GM19023 (cell line): ENCODE results near the gene DLST.

Source experiments
- ATAC-seq: cut with Tn5 transposase; IDR thresholded peaks from one replicate; pipeline ENCODE4 v1.9.1; 2021; ENCODE audit warnings: mild to moderate bottlenecking, moderate library complexity; ENCODE audit not compliant: unreplicated experiment

The DLST gene

DNA sequence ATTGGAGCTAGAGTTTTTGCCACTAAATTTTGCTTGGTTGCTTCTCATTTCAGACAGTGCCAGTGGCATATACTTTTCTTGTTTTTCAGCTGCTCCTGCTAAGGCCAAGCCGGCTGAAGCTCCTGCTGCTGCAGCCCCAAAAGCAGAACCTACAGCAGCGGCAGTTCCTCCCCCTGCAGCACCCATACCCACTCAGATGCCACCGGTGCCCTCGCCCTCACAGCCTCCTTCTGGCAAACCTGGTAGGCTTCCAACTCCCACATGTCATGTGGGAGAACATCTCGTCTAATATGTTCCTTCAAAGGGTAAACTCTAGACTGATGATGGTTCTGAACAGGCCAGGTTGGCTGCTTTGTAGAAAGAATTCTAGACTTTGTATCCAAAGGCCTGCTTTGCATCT is 11.0 kb downstream of the DLST start:
- ATAC-seq = no peak

DNA sequence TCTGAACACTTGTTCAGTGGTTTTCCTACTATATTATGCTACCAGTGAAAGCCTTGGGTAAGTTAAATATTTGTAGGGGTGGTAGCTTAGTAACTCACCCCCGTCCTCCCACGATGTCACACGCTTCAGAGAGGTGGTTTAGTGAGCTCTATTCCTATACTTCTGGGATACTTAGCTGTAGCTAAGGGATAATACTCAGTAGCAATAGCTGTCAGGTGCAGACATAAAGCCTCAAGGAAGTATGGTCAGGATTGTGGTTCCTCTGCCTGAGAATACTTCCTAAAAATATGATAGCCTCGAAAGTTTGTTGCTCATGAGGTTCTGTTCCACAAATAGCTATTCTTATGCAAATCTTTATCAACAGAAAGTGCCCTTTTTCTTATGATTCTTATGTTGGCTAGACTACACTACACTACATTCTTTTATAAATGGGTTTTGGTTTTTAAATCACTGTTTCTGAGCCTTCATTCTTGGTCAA is 11.9 kb downstream of the DLST start:
- peak; percentile 60 for ATAC-seq

DNA sequence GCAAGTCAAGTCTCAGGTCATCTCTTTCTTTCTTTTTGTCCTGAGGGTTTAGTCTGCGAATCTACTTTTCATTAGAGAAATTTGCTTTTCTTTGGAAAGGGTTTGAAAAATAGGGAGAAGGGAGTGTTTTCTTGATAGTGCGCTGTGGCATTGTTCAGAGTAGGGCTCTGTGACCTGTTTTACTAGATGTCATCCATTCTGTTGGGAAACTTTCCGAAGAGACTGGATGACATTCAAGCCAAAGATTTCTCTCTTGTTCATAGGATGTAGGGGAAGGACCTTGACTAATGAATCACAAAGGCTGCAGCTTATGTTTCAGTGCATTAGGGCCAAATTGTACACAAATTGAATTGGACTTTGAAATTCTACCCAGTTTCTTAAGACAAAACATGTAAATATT is 14.7 kb downstream of the DLST start:
- no peak for ATAC-seq

DNA sequence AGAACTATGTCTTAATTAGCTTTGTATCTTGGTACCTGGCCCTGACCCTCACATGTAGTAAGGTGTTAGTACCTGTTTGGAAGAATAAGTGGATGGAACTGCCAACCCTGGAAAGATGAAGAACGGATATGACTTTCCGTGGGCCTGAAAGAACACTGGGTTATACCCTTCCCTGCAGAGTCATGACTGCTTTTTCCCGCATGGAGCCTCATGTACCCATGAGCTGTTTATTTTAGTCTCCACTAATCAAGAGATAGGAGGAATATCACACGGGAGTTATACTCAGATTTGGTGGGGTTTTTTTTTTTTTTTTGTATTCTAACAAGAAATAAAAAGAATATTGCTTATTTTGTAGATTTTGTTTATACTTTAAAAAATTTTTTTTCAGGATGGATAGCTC is 15.9 kb downstream of the DLST start:
- no peak for ATAC-seq

DNA sequence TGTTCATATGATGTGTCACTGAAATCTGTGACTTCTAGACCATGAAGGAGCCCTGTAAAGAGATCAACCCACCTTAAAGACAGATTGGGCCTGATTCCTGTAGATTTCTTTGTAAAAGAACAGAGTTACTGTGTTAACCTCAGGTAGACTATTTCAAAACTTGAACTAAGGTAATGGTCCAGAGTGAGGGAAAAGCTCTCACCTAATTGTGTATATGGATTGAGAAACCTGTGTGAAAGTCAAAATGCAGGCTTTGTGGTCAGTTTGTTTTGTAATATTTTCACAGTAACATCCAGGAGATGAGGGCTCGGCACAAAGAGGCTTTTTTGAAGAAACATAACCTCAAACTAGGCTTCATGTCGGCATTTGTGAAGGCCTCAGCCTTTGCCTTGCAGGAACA is 16.4 kb downstream of the DLST start:
- ATAC-seq = no peak

DNA sequence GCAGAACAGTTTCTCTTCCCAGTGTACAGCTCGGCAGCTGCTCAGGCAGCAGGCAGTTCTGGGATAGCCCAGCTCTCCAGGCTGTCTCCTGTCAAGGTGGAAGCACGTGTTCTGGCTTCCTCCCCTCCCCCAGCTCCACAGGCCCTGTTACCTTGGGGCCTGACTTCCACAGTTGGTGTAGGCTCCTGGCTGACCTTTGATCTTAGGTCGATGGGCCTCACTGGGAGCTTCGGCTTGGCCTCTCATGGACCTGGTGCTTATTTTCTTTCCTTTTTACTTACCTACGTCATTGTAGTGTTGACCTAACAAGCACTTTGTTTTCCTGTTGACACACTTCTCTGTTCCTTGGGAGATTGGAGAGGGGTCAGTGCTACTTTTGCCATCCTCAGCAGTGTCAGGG is 17.0 kb downstream of the DLST start:
- no peak for ATAC-seq

DNA sequence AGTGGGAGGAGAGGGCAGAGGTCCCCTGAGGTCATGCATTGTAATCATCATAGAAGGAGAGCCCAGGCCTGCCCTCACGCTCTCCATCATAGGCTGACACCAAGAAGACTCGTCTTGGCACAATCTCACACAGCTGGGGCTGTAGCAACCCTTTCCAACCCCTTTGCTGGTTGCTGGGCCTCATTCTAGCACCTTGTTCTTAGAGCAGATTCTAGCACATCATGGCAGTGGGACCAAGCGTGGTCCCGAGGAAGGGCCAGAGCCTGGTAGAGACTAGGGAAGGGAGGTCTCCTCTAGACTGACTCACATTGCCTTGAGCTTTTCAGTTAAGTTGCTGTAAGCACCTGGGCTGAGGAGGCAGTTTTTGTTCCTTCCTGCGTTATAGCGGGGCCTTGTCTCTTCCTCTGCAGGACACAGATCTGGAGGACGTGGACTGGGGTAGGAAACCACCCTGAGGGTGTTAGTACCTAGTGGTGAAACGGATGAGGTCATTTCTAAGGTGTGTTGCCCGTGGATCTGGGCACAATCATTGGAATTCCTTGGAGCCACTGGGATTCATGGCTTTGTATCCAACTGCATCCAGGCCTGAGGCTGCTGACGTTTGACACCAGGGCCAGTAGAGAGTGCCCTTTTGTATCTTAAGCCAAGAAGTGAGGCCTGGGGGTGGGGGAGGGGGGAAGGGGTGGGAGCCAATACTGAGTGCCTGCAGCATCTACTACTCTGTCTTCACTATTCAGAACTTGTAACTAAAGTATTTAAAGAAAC is 21.4 kb downstream of the DLST start:
- no peak for ATAC-seq

DNA sequence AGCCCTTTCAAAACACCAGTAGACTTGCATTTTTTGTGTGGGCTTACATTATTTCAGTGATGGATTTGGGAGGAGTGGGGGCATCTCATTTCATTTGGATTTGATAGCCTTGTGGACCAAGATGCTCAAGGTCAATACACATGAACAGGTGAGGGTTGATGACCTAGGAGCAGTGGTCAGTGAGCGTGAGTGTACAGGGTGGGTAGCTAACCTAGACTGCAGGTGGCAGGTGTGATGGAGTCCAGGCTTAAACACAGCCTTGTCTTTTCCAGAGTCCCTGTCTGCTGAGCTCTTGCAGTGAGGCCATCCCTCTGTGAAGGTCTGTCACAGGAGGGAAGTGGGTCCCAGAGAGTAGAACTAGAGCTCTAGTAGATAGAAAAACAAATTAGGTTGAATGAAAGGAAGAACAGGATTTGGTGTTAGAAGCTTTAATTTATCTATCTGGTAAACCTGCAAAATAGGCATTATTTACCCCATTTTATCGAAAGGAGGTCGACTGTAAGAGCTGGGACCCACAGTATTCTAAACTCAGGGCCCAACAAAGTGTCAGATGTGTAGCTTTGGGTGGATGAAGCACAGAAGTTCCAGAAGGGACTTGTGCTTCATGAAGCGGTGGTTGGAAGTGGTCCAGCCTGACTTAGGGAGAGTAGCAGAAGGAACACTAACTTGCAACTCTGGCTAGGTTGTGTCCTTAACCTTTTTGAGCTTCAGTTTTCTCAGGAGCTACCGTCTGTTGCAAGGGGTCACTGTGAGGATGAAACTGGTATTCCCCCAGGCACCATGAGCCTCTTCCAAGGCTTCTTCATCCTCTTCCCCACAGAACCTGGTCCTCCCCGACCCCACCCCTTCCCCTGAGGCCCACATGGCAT is 23.2 kb downstream of the DLST start:
- no peak for ATAC-seq

DNA sequence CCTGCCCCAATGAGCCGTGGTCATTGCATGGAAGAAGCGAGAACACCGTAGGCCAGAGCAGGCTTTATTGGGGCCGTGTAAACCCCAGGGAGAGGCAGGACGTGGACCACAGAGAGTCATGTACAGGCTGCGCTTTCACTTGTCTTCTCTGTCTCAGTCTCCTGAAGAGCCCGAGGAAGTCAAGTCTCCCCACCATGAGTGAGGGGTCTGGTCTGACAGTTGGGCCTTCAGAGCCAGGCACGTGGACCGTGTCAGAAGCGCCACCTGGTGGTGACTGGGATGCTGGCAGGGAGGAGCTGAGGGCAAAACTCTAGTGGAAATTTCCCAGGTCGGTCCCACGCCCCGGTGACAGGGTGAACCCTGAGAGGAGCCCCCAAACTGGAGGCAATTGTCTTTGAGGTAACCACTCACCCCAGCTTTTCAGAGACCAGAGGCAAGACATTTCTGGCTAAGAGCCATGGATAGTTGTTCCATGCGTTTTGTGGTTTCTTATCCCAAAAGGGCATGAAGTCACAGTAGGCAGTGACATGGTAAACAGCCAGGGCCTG is 24.0 kb downstream of the DLST start:
- no peak for ATAC-seq

DNA sequence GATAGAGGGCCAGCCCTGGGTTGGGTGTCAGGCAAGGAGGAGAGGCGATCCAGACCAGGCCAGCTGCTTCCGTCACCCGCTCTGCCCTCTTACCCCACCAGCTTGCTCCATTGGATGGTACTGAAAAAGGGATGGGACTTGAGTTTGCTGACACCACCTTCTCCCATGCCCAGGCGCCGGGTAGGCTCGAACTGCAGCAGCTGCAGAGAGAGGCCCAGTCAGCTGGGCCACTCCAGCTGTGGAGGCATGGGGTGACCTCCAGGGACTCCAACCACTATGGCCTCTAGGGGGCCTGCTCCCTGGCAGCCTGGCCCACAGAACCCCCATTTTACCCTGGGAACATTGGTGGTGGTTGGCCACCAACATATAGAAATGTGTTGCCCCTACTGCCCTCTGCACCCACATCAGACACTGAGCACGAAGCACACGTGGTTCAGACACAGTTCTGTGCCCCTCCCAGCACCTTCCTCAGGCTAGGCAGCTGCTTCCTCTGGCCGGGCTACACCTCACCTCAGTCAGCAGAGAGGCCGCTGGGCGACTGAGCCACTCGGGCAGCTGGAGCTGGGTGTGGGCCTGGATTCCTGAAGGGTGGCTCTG is 25.3 kb downstream of the DLST start:
- ATAC-seq = no peak

DNA sequence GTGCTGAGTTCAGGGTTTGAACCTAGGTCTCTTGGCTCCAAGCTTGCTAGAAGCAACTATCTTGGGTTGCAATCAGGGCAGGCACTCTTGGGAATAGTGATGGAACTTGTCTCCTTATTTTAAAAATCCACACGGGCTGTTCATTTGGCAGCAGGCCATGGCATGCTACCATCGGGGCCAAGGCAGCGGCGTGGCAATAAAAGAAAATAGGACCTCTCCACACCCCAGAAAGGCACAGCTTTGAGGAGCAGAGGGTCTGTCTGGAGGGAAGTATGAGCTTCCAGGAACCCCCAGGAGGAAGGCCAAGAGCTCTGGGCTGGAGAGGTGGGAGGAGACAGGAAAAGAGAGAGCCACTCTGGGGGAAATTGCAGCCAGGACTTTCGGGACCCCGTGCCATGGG is 26.0 kb downstream of the DLST start:
- ATAC-seq = no peak

DNA sequence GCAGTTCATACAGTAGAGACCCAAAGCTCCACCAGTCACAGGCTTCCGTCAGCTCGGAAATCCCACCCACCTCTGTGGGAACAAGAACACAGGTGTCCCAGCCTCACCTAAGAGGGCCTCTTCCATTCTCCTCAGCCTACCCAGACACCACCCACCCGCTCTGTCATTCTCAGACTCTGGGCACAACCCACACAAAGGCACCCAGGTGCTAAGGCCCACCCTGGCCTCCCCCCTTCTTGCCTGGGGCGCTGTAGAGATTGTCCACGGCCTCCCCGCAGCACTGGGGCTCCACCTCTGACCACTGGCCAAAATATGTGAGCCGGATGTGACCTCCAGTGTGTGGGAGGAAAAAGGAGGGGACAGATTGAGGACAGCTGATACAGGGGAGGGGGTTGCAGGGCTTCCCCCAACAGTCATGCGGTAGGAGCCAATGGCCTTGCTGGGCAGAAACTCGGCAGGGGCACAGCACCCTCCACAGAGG is 27.2 kb downstream of the DLST start:
- no peak for ATAC-seq

DNA sequence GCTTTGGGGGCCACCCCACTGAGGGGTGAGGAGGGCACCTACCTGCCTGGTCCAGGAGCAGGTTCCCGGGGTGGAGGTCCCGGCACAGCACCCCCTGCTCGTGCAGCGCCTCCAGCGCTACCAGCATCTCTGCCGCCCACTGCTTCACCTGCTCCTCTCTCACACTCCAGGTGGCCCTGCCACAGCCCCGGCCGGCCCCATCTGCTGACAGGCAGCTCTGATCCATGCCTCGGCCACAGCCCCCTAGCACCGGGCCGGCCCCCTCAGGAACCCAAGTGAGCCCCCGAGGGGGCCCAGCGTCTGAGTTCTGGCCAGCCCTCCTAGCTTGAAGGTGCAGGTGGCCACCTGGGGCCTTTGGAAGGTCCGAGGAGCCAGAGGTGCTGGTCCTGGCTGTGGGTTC is 27.8 kb downstream of the DLST start:
- no peak for ATAC-seq

DNA sequence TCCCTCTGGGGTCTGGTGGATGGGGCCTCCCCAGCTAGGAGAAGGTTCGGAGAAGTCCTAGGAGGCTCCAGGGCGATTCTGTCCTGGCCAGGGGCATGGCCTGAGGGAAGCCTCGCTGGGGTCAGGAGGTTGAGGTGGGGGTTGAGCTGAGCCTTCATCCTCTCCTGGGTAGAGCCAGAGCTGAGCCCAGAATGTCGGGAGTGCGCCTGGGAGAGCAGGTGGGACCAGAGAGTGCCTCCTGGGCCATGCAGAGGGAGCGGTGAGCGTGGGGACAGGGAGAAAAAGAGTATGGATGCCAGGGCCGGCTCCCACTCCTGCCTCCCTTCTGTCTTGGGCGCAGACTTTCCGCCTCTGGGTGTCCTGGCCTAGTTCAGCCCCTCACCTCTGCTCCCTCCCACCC is 28.2 kb downstream of the DLST start:
- ATAC-seq = no peak

DNA sequence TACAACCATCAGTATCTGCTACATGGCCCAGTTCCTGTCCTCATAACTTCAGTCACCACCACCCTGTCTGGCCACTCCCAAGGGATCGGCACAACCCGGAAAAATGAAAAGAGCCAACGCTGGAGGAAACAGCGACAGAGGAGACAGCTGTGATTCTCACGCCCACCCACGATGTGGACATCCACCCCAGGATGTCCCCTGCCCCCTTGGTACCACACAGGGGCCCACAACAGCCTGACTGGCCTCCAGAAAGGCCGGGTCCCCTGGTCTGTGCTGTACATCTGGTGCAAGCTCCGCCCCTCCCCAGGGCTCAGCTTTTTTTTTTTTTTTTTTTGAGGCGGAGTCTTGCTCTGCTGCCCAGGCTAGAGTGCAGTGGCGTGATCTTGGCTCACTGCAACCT is 28.8 kb downstream of the DLST start:
- no peak for ATAC-seq

DNA sequence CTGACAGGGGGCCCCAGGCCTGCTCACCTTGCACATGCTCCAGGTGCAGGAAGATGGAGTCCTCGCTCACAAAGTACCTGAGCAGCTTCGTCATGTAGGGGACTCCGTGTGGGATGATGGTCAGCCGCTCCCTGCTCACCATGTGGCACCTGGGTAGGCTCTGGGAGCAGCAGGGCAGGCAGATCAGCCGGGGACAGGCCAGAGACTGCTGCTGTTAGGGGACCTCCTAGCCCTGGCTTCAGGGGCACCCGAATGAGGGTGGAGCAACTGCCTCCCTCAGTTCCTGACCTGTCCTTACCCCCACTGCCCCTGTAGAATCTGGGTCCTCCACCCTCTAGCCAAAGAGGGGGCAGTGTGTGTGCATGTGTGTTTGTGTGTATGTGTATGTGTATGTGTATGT is 29.5 kb downstream of the DLST start:
- ATAC-seq = no peak

DNA sequence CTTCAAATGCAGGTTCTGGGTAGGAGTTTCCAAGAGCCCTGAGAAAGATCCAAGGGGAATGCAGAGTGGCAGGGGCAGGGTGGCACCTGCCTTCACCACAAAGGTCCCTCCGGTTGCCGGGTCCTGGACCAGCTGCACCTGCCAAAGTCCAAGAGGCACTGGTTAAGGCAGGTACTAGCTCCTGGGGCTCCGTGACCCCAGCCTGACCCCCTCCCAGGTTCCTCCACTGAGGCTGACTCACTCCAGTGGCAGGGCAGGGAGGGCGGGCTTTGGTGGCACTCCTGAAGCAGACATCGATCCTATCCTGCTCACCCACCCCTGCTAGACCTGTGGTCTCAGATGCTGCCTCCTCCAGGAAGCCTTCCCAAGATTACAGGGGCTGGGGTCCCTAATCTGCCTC is 30.0 kb downstream of the DLST start:
- ATAC-seq = no peak

DNA sequence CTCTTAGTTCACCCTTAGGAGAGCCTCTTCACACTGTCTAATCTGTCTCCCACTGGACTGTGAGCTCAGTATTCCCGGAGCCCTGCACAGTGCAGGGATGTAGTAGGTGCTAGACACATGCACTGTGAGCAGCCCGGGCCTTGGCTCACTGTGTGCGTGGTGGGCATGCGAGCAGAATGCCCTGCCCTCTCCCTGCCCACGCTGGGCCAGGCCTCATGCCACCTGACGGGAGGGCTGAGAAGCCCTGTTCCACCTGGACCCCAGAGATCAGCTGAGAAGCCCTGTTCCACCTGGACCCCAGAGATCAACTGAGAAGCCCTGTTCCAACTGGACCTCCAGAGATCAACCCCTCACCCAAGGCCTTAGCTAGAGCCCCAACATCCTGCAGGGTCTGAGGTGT is 30.4 kb downstream of the DLST start:
- ATAC-seq = no peak

DNA sequence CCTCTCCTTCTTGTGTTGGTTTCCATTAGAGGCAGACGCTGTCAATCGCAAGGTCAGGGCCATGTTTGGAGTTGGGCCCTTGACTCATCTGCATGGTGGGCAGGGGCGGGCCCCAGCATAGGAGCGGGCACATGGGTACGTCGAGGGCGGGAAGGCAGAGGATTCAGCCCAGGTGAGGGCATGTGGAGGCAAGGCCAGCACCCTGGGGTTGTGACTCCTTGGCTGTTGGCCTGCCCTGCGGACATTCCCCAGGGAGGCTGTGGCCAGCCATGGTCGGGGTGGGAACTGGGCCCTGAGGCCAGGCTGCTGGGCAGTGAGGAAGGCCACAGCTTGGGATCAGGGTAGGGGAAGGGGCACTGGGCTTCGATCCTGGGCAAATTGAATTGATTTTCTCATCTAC is 31.1 kb downstream of the DLST start:
- ATAC-seq = no peak

DNA sequence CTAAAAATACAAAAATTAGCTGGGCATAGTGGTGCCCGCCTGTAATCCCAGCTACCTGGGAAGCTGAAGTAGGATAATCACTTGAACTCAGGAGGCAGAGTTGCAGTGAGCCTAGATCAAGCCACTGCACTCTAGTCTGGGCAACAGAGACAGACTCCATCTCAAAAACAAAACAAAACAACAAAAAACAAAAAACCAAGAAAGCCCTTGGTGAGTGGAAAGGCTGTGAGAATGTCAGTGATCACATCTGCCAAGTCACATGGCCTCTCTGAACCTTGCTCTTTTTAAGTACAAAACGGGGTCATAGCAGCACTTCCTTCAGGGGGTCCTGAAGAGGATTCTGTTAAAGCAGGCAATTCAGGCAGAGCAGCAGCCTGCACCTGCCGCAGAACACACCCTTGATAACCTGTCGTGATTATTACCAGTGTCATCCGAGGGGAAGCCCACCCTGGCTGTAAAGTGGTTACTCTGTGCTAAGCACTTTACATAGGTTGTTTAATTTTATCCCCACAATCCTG is 31.7 kb downstream of the DLST start:
- ATAC-seq = no peak

DNA sequence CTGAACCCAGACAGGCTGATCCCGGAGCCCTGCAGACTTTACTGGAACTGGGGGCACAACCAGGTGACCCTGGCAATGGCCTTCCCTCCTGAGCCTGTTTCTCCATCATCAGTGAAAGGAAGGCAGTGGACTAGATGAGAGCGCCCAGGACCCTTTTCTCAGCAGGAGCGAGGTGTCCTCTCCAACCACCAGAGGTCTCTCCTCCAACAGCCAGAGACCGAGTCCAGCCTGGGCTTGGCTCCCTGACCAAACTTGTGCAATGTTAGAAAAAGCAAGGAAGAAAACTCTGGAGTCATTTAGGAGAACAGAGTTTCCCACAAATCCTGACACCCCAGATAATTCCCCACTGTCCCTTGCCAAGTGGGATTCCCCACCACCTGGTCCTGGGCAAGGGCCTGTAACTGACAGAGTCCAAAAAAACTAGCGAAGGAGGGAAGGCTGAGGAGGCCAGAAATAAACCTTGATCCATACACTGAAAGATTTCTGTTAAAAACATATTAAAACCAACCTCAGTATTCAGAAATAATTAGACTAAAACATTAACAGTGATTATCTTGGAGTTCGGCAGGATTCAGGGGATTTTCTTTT is 32.4 kb downstream of the DLST start:
- no peak for ATAC-seq
